Measurements from ENCODE around the gene SMURF1.

Gene SMURF1

DNA sequence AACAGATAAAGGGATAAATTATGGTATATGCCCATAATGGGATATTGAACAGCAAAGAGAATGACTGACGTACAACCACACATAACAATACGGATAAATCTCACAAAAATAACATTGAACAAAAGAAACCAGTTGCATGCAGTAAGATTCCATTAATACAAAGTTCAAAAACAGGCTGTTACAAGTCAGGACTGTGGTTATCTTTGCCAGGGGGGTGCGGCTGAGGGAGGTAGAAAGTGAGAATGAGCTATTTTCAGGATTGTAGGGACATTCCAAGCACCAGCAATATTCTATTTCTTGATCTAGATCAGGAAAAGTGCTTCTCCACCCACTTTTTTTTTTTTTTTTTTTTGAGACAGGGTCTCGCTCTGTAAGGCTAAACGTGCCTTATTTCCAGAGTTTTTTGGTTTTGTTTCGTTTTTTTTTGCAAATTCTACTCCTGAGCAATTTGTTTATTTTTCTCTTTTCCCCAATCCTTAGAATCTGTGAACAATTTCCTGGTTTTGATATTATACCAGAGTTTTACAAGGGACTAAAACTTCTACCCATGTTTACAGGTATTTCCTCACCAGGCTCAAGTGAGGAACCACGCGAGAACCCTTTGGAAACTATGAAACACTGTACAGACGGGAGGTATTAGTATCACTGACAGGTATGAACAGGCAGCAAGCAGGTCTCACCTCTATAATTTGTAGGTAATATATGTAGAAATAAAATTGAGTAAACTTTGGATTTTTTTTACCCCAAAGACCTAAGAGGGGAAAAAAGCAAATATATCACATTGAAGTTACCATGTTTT, 9.9 kb downstream of the SMURF1 start:
- TF ChIP-seq CTCF (IDR thresholded peaks at IDR 0.05) = no peak
- TF ChIP-seq ZFX (IDR thresholded peaks at IDR 0.05; ENCODE audit: borderline replicate concordance) = no peak
- no peak overlapping the region for H3K27ac ChIP-seq

DNA sequence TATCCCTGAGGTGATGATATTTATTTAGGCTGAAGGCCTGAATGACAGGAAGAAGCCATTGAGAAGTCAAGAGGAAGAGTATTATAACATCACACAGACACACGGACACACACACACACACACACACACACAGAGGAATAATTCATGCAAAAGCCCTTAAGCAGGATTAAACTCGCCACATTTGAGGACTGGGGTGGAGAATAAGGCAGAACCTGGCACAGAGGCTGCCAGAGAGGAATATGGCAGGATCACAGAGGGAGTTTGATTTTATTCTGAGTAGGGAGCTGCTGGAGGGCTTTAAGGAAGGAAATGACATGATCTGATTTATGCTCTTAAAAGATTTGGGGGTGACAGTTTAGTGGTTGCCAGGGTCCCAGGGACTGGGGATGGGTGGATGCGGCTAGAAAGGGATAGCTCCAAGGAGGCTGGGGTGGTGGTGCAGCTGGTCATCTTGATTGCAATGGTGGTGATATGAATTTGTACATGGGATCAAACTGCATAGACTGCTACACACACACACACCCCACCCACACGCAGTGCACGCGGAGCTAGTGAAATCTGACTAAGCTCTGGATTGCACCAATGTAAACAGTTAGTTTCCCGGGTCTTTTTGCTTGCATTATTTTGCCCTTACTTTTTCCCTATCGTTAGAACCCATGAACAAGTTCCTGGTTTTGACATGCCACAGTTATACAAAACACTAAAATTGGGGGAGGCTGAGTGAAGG, 11.2 kb downstream of the SMURF1 start:
- no peak for TF ChIP-seq ZFX (IDR thresholded peaks at IDR 0.05; ENCODE audit: borderline replicate concordance)
- H3K27ac ChIP-seq = no peak overlapping the region

- TF ChIP-seq ZFX (IDR thresholded peaks at IDR 0.05; ENCODE audit: borderline replicate concordance) (no peak), CTCF (IDR thresholded peaks at IDR 0.05) (no peak)
- no peak overlapping the region for H3K27ac ChIP-seq
These were observed 12.6 kb downstream of the SMURF1 start for GRCh38 chr7:99131290-99131689.

DNA sequence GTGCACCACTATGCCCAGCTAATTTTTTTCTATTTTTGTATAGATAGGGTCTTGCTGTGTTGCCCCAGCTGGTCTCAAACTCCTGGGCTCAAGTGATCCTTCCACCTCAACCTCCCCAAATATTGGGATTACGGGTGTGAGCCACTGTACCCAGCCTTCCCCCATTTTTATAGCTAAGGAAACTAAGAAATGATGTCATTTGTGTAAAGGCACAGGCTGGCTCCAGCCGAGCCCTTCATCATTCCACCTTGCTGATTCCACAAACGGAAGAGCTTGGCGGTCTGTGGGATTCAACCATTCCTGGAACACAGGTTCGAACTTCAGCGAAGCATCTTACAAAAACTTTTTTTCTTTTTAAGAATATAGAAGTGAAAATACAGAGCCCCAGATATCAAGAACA, 14.4 kb downstream of the SMURF1 start:
- no peak for TF ChIP-seq ZFX (IDR thresholded peaks at IDR 0.05; ENCODE audit: borderline replicate concordance)
- TF ChIP-seq CTCF (IDR thresholded peaks at IDR 0.05) = no peak

DNA sequence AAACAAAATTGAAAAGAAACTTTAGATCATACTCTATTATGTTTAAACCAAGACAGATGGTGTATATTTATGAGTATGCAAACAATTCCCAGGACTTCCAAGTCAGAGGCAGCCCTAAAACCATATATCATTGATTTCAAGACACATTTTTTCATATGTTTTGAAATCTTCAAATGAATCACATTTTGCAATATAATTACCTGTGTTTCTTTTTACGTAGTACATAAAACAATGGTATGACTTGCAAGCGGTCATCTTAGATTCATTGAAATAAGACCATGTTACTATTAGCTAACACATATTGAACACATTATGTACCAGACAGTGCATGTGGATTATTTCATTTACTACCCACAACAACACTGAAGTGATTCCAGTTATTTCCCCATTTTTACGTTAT, 14.9 kb downstream of the SMURF1 start:
- no peak overlapping the region for H3K27ac ChIP-seq
- TF ChIP-seq CTCF (IDR thresholded peaks at IDR 0.05) (no peak), ZFX (IDR thresholded peaks at IDR 0.05; ENCODE audit: borderline replicate concordance) (no peak)

More for the DNA sequence above, 14.4 kb downstream of the SMURF1 start:
- no peak overlapping the region for H3K27ac ChIP-seq

DNA sequence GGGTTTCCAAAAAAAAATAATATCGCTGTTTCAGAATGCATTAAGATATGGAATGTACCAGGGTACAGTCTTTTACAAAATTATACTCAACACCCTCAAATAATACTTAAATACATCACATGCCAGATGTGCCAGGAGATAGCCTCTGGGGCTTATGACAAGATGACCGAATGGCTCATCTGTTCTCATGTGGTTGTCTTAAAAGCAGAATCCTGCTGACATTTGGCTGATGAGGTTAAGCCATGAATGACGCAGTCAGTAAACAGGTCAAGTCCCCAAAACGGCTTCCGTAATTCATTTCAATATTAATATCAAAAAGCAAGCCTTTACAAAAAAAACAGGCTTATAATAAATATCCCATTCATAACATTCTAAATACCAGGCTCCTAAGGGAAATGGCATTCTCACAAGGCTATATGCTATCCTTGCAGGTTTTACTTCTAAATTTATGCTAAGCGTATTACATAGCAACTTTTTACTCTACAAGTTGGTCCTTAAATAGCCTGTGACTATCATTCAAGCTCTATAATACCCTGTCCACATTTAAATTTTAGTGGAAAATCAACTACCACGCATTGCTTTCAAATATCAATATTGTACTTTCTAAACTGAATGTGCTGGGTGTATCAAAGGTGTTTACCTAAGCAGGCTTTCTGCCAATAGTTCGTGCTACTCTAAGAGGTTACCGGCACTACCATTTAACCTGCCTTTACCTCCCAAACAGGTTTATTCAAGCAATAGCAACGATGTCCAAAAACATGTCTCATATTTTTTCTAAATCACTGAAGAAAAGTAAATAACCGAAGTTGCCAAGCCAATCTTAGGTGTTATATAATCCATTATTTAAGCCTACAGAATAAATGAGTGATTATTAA, 15.6 kb downstream of the SMURF1 start:
- H3K27ac ChIP-seq = no peak overlapping the region
- no peak for TF ChIP-seq CTCF (IDR thresholded peaks at IDR 0.05)
- no peak for TF ChIP-seq ZFX (IDR thresholded peaks at IDR 0.05; ENCODE audit: borderline replicate concordance)

DNA sequence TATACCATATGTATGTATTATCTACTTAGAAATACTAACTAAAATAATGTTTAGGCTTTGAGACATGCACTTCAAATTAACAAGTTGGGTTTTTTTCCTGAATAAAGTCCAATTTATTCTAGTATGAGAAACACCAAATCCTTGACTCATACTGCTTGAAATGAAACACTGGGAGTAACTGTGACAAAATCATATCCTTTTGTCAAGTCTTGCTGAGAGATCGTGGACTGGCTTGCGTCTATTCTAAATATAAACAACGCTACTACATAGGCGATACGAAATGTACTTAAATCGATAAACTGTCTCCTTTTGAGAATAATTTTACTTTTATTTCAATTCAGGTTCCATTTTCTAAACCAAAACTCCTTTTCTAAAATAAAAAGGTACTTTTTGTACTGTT, 16.3 kb downstream of the SMURF1 start:
- no peak overlapping the region for H3K27ac ChIP-seq

More for the DNA sequence above, 16.3 kb downstream of the SMURF1 start:
- TF ChIP-seq ZFX (IDR thresholded peaks at IDR 0.05; ENCODE audit: borderline replicate concordance) (no peak), CTCF (IDR thresholded peaks at IDR 0.05) (no peak)
